Caco-2 (cell line): Measurements from ENCODE around the gene SDR42E2. TPM values are rescaled to one million over a fixed set of nuclear protein-coding genes. Genes with fewer than 3 reads are reported as not detected.

Source experiments
- Bru-seq: library from RNA; stranded (reverse); fragments of 400-500 nt; gene quantifications from one replicate; lab custom pipeline; 2021; lab: Mats Ljungman, UMichigan
- BruChase-seq, 2 experiments: library from RNA; stranded (reverse); fragments of 400-500 nt; gene quantifications; one replicate each; lab custom pipeline; 2021; lab: Mats Ljungman, UMichigan
- BruUV-seq: library from RNA; stranded (reverse); fragments of 400-500 nt; replicated peaks from 2 replicates; lab custom pipeline; 2021; lab: Mats Ljungman, UMichigan
- CTCF ChIA-PET: fragments of 300-600 bp; sonication (Branson Sonifier 250); formaldehyde crosslinking; loops from one replicate; lab custom pipeline; 2022; ENCODE audit warnings: antibody characterized with exemption; lab: Charles Lee
- POLR2A ChIA-PET: fragments of 300-600 bp; sonication (Branson Sonifier 250); formaldehyde crosslinking; loops from one replicate; lab custom pipeline; 2022; ENCODE audit warnings: antibody characterized with exemption; lab: Charles Lee
- DNase-seq, 2 experiments: peaks; one replicate each; pipeline versions ENCODE4 v3.0.0 to v3.0.0-alpha.2; 2020 to 2022
- H3K27me3 ChIP-seq: replicated peaks from 2 replicates; pipeline ENCODE4 v1.6.0; 2011; ENCODE audit warnings: low read length; ENCODE audit not compliant: control insufficient read depth, insufficient read depth
- H3K36me3 ChIP-seq: 2 replicates; pipeline ENCODE4 v1.5.1; 2011; ENCODE audit warnings: low read length; ENCODE audit not compliant: control insufficient read depth, insufficient read depth
- H3K4me1 ChIP-seq: fragments of 250-450 bp; sonication (Bioruptor Pico); 2 replicates; pipeline ENCODE4 v1.5.1; 2020; ENCODE audit warnings: mild to moderate bottlenecking
- H3K4me3 ChIP-seq: 2 replicates; pipeline ENCODE4 v1.5.1; 2011; ENCODE audit warnings: low read depth, mild to moderate bottlenecking, control low read depth, low read length
- H3K9me3 ChIP-seq: fragments of 250-450 bp; sonication (Bioruptor Pico); 2 replicates; pipeline ENCODE4 v1.5.1; 2020; ENCODE audit warnings: mild to moderate bottlenecking, moderate library complexity
- H3K27ac Mint-ChIP-seq: one replicate; pipeline ENCODE4 v1.8.0; 2022; ENCODE audit warnings: mixed read lengths; ENCODE audit not compliant: unreplicated experiment
- H3K27me3 Mint-ChIP-seq: one replicate; pipeline ENCODE4 v1.8.0; 2022; ENCODE audit warnings: mixed read lengths; ENCODE audit not compliant: insufficient read depth, unreplicated experiment
- H3K36me3 Mint-ChIP-seq: one replicate; pipeline ENCODE4 v1.8.0; 2022; ENCODE audit warnings: mild to moderate bottlenecking, mixed read lengths; ENCODE audit not compliant: insufficient read depth, unreplicated experiment
- H3K4me1 Mint-ChIP-seq: one replicate; pipeline ENCODE4 v1.8.0; 2022; ENCODE audit warnings: low read depth, mixed read lengths; ENCODE audit not compliant: unreplicated experiment
- H3K4me3 Mint-ChIP-seq: one replicate; pipeline ENCODE4 v1.8.0; 2022; ENCODE audit warnings: mild to moderate bottlenecking, moderate library complexity, mixed read lengths; ENCODE audit not compliant: unreplicated experiment
- H3K9me3 Mint-ChIP-seq: one replicate; pipeline ENCODE4 v1.8.0; 2022; ENCODE audit warnings: mixed read lengths; ENCODE audit not compliant: unreplicated experiment
- CTCF ChIP-seq, 2 experiments: fragments of 200-600 bp in 1 of 2; IDR thresholded peaks; 1 replicate in 1 of 2; 2 replicates in 1 of 2; pipeline versions ENCODE4 v1.5.1 to v1.8.0; 2011 to 2022; ENCODE audit warnings: antibody characterized with exemption in 1 of 2, control low read depth in 1 of 2, inconsistent platforms in 1 of 2, low read depth in 1 of 2, low read length in 1 of 2, mild to moderate bottlenecking in 1 of 2, moderate library complexity in 1 of 2; ENCODE audit not compliant: insufficient read depth in 1 of 2, severe bottlenecking in 1 of 2, unreplicated experiment in 1 of 2
- intact Hi-C: fragments of 100-400 bp; cut with micrococcal nuclease; formaldehyde crosslinking; loops from one replicate; pipeline ENCODE4 v1.10.0; 2022; ENCODE audit not compliant: unreplicated experiment
- long read RNA-seq: library from polyadenylated mRNA; stranded (forward); transcript quantifications from one replicate; pipeline ENCODE4 v2.0.0, GENCODE V29; 2022
- total RNA-seq: library from RNA; stranded (reverse); gene quantifications from 2 replicates; pipeline ENCODE4 v1.2.3, GENCODE V29; 2022

SDR42E2 gene
- not detected in 2 replicates for total RNA-seq
- percentile 12 among the genes with signal in this experiment for Bru-seq, nascent RNA
- BruChase-seq, experiment 1, labeled RNA remaining after a 2-hour chase: percentile 1 among the genes with signal in this experiment
- not detected for BruChase-seq, experiment 2, labeled RNA remaining after a 6-hour chase
- long read RNA-seq: 0 reads

GRCh38 chr16:22161999-22162655, at the start of gene SDR42E2:
Gene SDR42E2 (plus strand): TSS chr16:22162506. CDS start chr16:22165583, 3,077 bp downstream.
- H3K36me3 ChIP-seq: no peaks in the 10 kb centered on the region
- Mint-ChIP-seq H3K27me3 (peaks cover 6% of the 10 kb centered on the region), H3K9me3 (peaks cover 11% of the 10 kb centered on the region), H3K27ac (no peak within 1 kb of the TSS), H3K4me1 (no peaks in the 10 kb centered on the region), H3K4me3 (peak within 1 kb of the TSS; percentile 25), H3K36me3 (no peaks in the 10 kb centered on the region)
- peak within 1 kb of the TSS; percentile 17; the same call in 1 of the 2 replicates for H3K4me3 ChIP-seq
- no peaks in the 10 kb centered on the region for H3K4me1 ChIP-seq
- H3K27me3 ChIP-seq: no peaks in the 10 kb centered on the region; the same call in none of the 2 replicates
- TF ChIP-seq CTCF (IDR thresholded peaks at IDR 0.05; ENCODE audit: insufficient read depth in 1 of 2, low read depth in 1 of 2, low read length in 1 of 2, severe bottlenecking in 1 of 2, unreplicated experiment in 1 of 2): no peak
- peak; percentile 32 to 42 for DNase-seq
- no TSS peak for BruUV-seq
- intact Hi-C loops: no loop called here
- ChIA-PET CTCF (no interaction called here), POLR2A (no interaction called here)
- no peaks in the 10 kb centered on the region for H3K9me3 ChIP-seq

DNA sequence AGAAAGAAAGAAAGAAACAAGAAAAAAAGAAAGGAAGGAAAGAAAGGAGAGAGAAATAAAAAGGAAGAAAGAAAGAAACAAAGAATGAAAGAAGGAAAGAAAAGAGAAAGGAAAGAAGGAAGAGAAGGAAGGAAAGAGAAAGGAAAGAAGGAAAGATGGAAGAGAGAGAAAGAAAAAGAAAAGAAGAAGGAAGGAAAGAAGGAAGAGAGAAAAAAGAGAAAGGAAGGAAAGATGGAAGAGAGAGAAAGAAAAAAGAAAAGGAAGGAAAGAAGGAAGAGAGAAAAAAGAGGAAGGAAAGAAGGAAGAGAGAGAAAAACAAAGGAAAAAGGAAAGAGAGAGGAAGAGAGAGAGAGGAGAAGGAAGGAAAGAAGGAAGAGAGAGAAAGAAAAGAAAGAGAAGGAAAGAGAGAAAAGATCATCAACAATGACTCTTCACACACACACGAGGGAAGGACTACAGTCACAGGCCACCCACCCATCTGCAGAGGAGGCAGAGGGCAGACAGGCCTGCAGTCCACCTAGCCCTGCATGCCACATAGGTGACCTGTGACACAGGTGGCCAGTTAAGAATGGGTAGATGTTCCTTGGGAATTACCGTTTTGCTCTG, 46.1 kb upstream of the SDR42E2 start:
- POLR2A ChIA-PET: no interaction called here
- BruUV-seq: no TSS peak

More for the DNA sequence above, 46.1 kb upstream of the SDR42E2 start:
- Mint-ChIP-seq H3K27me3 (peaks cover 2% of the 10 kb centered on the region), H3K4me1 (no peaks in the 10 kb centered on the region), H3K4me3 (no peak overlapping the region), H3K36me3 (no peaks in the 10 kb centered on the region), H3K9me3 (no peaks in the 10 kb centered on the region), H3K27ac (no peak overlapping the region)
- TF ChIP-seq CTCF (IDR thresholded peaks at IDR 0.05; ENCODE audit: insufficient read depth in 1 of 2, low read depth in 1 of 2, low read length in 1 of 2, severe bottlenecking in 1 of 2, unreplicated experiment in 1 of 2): no peak
- intact Hi-C loops: no loop called here
- Histone ChIP-seq H3K9me3 (no peaks in the 10 kb centered on the region), H3K36me3 (no peaks in the 10 kb centered on the region), H3K27me3 (no peaks in the 10 kb centered on the region), H3K4me1 (no peaks in the 10 kb centered on the region), H3K4me3 (no peak overlapping the region)
- DNase-seq: no peak
- CTCF ChIA-PET: interaction anchor here (0.7 kb wide), 1 partner anchor 23 kb away, joined by 3 read pairs; no protein-coding TSS in a partner anchor
